Fibroblast of lung (primary cell): Measurements from ENCODE around the gene SBSN. TPM values are rescaled to one million over a fixed set of nuclear protein-coding genes. Genes with fewer than 3 reads are reported as not detected.

Experiments
- DNase-seq, 2 donors: peaks; one replicate each; pipeline versions ENCODE4 v3.0.0 to v3.0.0-alpha.2; 2010; ENCODE audit warnings: low read depth in 2 of 2
- H2AFZ ChIP-seq: 2 replicates; pipeline ENCODE4 v1.5.1; 2012; ENCODE audit warnings: low read length, control low read depth, inconsistent platforms
- H3K27ac ChIP-seq: 2 replicates; pipeline ENCODE4 v1.5.1; 2011; ENCODE audit warnings: low read length, control low read depth; ENCODE audit not compliant: insufficient read depth
- H3K27me3 ChIP-seq: 2 replicates; pipeline ENCODE4 v1.5.1; 2011; ENCODE audit warnings: mild to moderate bottlenecking, low read length; ENCODE audit not compliant: control insufficient read depth, insufficient read depth
- H3K36me3 ChIP-seq: 2 replicates; pipeline ENCODE4 v1.5.1; 2011; ENCODE audit warnings: low read length; ENCODE audit not compliant: control insufficient read depth, insufficient read depth
- H3K4me1 ChIP-seq: 2 replicates; pipeline ENCODE4 v1.5.1; 2011; ENCODE audit warnings: low read length; ENCODE audit not compliant: control insufficient read depth, insufficient read depth; ENCODE audit errors: extremely low read depth
- H3K4me2 ChIP-seq: 2 replicates; pipeline ENCODE4 v1.5.1; 2011; ENCODE audit warnings: low read length, control low read depth; ENCODE audit not compliant: insufficient read depth; ENCODE audit errors: extremely low read depth
- H3K4me3 ChIP-seq, 4 experiments: fragments of 200-600 bp in 1 of 4; sonication (generic) in 1 of 4; replicated peaks in 1 of 4; 2 replicates each; pipeline ENCODE4 v1.5.1; 2011 to 2016; ENCODE audit warnings: low read length in 4 of 4, low read depth in 3 of 4, mild to moderate bottlenecking in 3 of 4, control low read depth in 2 of 4, inconsistent platforms in 1 of 4, mixed read lengths in 1 of 4; ENCODE audit not compliant: insufficient read depth in 1 of 4; ENCODE audit errors: control extremely low read depth in 1 of 4
- H3K79me2 ChIP-seq: 2 replicates; pipeline ENCODE4 v1.5.1; 2012; ENCODE audit warnings: mild to moderate bottlenecking, low read length, inconsistent platforms; ENCODE audit not compliant: control insufficient read depth, insufficient read depth
- H3K9ac ChIP-seq: 2 replicates; pipeline ENCODE4 v1.5.1; 2011; ENCODE audit warnings: mild to moderate bottlenecking, low read length, control low read depth; ENCODE audit not compliant: insufficient read depth
- H3K9me3 ChIP-seq: 2 replicates; pipeline ENCODE4 v1.5.1; 2012; ENCODE audit warnings: low read depth, low read length; ENCODE audit not compliant: control insufficient read depth, insufficient read depth
- H4K20me1 ChIP-seq: 2 replicates; pipeline ENCODE4 v1.5.1; 2011; ENCODE audit warnings: low read length; ENCODE audit not compliant: control insufficient read depth, insufficient read depth; ENCODE audit errors: extremely low read depth
- EZH2 ChIP-seq: IDR thresholded peaks from 2 replicates; pipeline ENCODE4 v1.5.1; 2012; ENCODE audit warnings: low read length, control low read depth, mild to moderate bottlenecking; ENCODE audit errors: missing control alignments
- polyA plus RNA-seq, 2 donors: library from polyadenylated mRNA; depleted of rRNA in 1 of 2; stranded (reverse) in 1 of 2; unstranded in 1 of 2; fragments of >200 nt; gene quantifications; 2 replicates each; pipeline ENCODE4 v1.2.1, GENCODE V29; 2011 to 2012; ENCODE audit warnings: missing spikeins in 1 of 2
- total RNA-seq: library from RNA; depleted of rRNA; stranded (reverse); fragments of >200 nt; gene quantifications from 2 replicates; pipeline ENCODE4 v1.2.1, GENCODE V29; 2014
- TF ChIP-seq, protein P1 (sequence below), 2 donors: IDR thresholded peaks in 1 of 2; conservative IDR thresholded peaks in 1 of 2; 1 replicate in 1 of 2; 2 replicates in 1 of 2; pipeline ENCODE4 v1.5.1; 2011 to 2012; ENCODE audit warnings: low read length in 2 of 2, control low read depth in 1 of 2, inconsistent platforms in 1 of 2, low read depth in 1 of 2, mild to moderate bottlenecking in 1 of 2

The SBSN gene
- total and polyA plus RNA-seq, 2 donors (not counting 1 experiment from before 2014, with no cell fraction given) = 1.6 to 4.1 TPM

DNA sequence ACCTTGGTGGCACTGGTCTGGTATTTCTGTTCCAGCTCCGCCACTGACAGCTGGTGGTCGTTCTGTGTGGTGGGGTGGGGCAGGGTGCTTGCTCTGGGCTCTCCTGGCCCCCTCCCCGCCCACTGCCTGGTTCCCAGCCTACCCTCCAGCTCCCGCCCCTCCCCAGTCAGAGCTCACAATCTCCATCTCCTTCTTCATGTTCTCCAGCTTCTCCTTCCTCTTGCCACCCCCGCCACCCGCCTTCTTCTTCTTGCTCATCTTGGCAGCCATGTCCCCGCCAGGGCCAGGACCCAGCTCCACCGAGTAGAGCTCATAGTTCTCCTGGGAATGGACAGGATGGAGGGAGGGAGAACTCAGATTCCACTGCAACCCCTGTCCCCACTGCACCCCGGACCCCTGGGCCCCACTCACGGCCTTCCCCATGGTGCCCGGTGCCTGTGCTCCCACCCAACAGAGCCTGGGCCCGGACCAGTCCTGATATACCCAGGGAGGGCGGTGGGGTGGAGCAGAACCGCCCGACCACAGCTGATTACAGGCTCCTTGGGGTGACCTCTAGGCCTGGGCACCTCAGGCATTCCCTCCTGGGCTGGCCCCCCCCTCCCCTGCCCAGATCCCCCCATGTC is 35.2 kb upstream of the SBSN start, which contains the start of gene ATP4A:
Gene ATP4A, minus strand, starts transcription at position 452 of the 623 bp plus-strand sequence. Its CDS starts 29 bp downstream, at position 423.
- Histone ChIP-seq H3K4me2 (no peak within 1 kb of the TSS), H4K20me1 (no peaks in the 10 kb centered on the region), H3K36me3 (no peaks in the 10 kb centered on the region), H3K27ac (no peak within 1 kb of the TSS), H3K79me2 (no peaks in the 10 kb centered on the region), H3K9me3 (no peaks in the 10 kb centered on the region), H3K4me3 (no peak within 1 kb of the TSS), H2AFZ (no peak within 1 kb of the TSS), H3K27me3 (peaks cover 20% of the 10 kb centered on the region), H3K4me1 (no peaks in the 10 kb centered on the region), H3K9ac (no peak within 1 kb of the TSS)
- TF ChIP-seq EZH2 = no peak
- TF ChIP-seq, protein P1, sequence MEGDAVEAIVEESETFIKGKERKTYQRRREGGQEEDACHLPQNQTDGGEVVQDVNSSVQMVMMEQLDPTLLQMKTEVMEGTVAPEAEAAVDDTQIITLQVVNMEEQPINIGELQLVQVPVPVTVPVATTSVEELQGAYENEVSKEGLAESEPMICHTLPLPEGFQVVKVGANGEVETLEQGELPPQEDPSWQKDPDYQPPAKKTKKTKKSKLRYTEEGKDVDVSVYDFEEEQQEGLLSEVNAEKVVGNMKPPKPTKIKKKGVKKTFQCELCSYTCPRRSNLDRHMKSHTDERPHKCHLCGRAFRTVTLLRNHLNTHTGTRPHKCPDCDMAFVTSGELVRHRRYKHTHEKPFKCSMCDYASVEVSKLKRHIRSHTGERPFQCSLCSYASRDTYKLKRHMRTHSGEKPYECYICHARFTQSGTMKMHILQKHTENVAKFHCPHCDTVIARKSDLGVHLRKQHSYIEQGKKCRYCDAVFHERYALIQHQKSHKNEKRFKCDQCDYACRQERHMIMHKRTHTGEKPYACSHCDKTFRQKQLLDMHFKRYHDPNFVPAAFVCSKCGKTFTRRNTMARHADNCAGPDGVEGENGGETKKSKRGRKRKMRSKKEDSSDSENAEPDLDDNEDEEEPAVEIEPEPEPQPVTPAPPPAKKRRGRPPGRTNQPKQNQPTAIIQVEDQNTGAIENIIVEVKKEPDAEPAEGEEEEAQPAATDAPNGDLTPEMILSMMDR (conservative IDR thresholded peaks at IDR 0.05 in 1 of 2, IDR thresholded peaks at IDR 0.05 in 1 of 2; ENCODE audit: low read depth in 1 of 2, low read length in 2 of 2) = no peak
- no peak for DNase-seq

- H3K79me2 ChIP-seq = no peaks in the 10 kb centered on the region
- H4K20me1 ChIP-seq = no peaks in the 10 kb centered on the region
- no peak overlapping the region for H3K9ac ChIP-seq
- H3K4me3 ChIP-seq = no peak overlapping the region
- no peaks in the 10 kb centered on the region for H3K36me3 ChIP-seq
- H3K27ac ChIP-seq = no peak overlapping the region
- peaks cover 23% of the 10 kb centered on the region for H3K27me3 ChIP-seq
- peaks cover 5% of the 10 kb centered on the region for H3K4me1 ChIP-seq
- no peaks in the 10 kb centered on the region for H3K9me3 ChIP-seq
- no peak overlapping the region for H3K4me2 ChIP-seq
- no peak for DNase-seq
- TF ChIP-seq EZH2 = no peak
- TF ChIP-seq, protein P1 (conservative IDR thresholded peaks at IDR 0.05 in 1 of 2, IDR thresholded peaks at IDR 0.05 in 1 of 2; ENCODE audit: low read depth in 1 of 2, low read length in 2 of 2) = no peak
- no peak overlapping the region for H2AFZ ChIP-seq
Observed at GRCh38 chr19:35562776-35563175, 34.7 kb upstream of the SBSN start.

- H4K20me1 ChIP-seq = no peaks in the 10 kb centered on the region
- H3K4me1 ChIP-seq = peaks cover 5% of the 10 kb centered on the region
- no peaks in the 10 kb centered on the region for H3K9me3 ChIP-seq
- H3K36me3 ChIP-seq = no peaks in the 10 kb centered on the region
- no peak overlapping the region for H3K4me2 ChIP-seq
- no peak overlapping the region for H2AFZ ChIP-seq
- no peak for DNase-seq
- no peak overlapping the region for H3K4me3 ChIP-seq
- no peaks in the 10 kb centered on the region for H3K79me2 ChIP-seq
- H3K9ac ChIP-seq = no peak overlapping the region
- H3K27ac ChIP-seq = no peak overlapping the region
- no peak for TF ChIP-seq EZH2
- TF ChIP-seq, protein P1 (conservative IDR thresholded peaks at IDR 0.05 in 1 of 2, IDR thresholded peaks at IDR 0.05 in 1 of 2; ENCODE audit: low read depth in 1 of 2, low read length in 2 of 2) = no peak
- peaks cover 23% of the 10 kb centered on the region for H3K27me3 ChIP-seq
Observed at GRCh38 chr19:35562336-35562735, 34.2 kb upstream of the SBSN start.
